Loucy (cell line): ENCODE data around the gene LEPROT.

Source experiments
- EZH2phosphoT487 ChIP-seq: fragments of 200-600 bp; IDR thresholded peaks from 2 replicates; pipeline ENCODE4 v1.6.1; 2018; ENCODE audit warnings: antibody characterized with exemption, mild to moderate bottlenecking, moderate library complexity, borderline replicate concordance
- TF ChIP-seq, protein P1 (sequence below): fragments of 200-600 bp; sonication (generic); conservative IDR thresholded peaks from 2 replicates; pipeline ENCODE4 v1.5.1; 2014; ENCODE audit warnings: mild to moderate bottlenecking, antibody characterized with exemption, low read length

DNA sequence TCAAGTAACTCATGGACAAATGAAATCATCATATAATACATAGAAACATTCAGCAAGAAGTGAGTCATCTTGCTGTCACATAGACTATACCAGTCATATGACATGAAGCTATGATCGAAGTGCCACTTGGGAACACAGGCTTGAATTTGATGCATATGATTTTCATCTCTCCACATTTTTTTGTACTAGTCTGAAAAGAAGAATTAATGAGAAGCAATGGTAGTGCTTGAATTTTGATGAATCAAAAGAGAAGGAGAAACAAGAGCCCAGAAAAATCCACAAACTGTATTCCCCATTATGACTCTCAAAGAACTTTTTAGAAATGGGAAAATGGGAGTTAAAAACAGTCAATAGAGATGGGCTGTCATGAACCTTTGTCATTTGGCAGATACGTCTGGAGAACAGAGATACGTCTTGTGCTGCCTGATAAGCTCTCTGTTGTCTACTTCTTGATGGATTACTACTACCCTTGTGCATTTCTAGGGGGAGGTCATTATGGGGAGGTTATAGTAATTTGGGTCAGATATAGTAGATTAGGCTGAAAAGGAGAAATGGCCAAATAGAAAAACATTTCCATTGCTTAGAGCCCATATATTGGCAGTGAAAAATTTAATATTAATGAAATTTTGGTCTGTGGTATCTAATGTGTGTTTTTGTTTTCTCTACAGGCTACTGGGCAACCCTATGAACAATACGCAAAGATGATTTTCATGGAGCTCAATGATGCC, 8.0 kb upstream of the LEPROT start:
- TF ChIP-seq, protein P1, sequence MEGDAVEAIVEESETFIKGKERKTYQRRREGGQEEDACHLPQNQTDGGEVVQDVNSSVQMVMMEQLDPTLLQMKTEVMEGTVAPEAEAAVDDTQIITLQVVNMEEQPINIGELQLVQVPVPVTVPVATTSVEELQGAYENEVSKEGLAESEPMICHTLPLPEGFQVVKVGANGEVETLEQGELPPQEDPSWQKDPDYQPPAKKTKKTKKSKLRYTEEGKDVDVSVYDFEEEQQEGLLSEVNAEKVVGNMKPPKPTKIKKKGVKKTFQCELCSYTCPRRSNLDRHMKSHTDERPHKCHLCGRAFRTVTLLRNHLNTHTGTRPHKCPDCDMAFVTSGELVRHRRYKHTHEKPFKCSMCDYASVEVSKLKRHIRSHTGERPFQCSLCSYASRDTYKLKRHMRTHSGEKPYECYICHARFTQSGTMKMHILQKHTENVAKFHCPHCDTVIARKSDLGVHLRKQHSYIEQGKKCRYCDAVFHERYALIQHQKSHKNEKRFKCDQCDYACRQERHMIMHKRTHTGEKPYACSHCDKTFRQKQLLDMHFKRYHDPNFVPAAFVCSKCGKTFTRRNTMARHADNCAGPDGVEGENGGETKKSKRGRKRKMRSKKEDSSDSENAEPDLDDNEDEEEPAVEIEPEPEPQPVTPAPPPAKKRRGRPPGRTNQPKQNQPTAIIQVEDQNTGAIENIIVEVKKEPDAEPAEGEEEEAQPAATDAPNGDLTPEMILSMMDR, result no peak
- no peak for TF ChIP-seq EZH2phosphoT487
